HEK293 (cell line): ENCODE measurements around the gene GMPR.

Source experiments
- HOXD13 ChIP-seq: sonication (generic); formaldehyde crosslinking; IDR thresholded peaks from 2 replicates; pipeline ENCODE4 v1.8.0; 2022; ENCODE audit warnings: missing genetic modification reagents, borderline replicate concordance
- IKZF3 ChIP-seq: fragments of 450-650 bp; IDR thresholded peaks from 2 replicates; pipeline ENCODE4 v1.5.0; 2018; ENCODE audit warnings: missing biosample characterization, mild to moderate bottlenecking, missing genetic modification characterization, moderate library complexity
- KLF1 ChIP-seq: fragments of 450-650 bp; formaldehyde crosslinking; IDR thresholded peaks from 2 replicates; pipeline ENCODE4 v1.5.1; 2016; ENCODE audit warnings: missing biosample characterization, missing genetic modification characterization
- KLF16 ChIP-seq: fragments of 450-650 bp; formaldehyde crosslinking; IDR thresholded peaks from 2 replicates; pipeline ENCODE4 v1.5.1; 2017; ENCODE audit warnings: missing biosample characterization, missing genetic modification characterization
- MYNN ChIP-seq: fragments of 450-650 bp; formaldehyde crosslinking; IDR thresholded peaks from 2 replicates; pipeline ENCODE4 v1.5.1; 2016; ENCODE audit warnings: missing biosample characterization, missing genetic modification characterization, borderline replicate concordance
- RBAK ChIP-seq: fragments of 450-650 bp; formaldehyde crosslinking; IDR thresholded peaks from 2 replicates; pipeline ENCODE4 v1.5.1; 2016; ENCODE audit warnings: missing biosample characterization, missing genetic modification characterization
- SP3 ChIP-seq: fragments of 450-650 bp; formaldehyde crosslinking; IDR thresholded peaks from 2 replicates; pipeline ENCODE4 v1.5.1; 2016; ENCODE audit warnings: missing biosample characterization, missing genetic modification characterization
- TCF7L2 ChIP-seq: IDR thresholded peaks from 2 replicates; pipeline ENCODE4 v1.6.1; 2011; ENCODE audit warnings: low read depth, mild to moderate bottlenecking, inconsistent platforms, low read length, moderate library complexity, borderline replicate concordance
- ZBTB8A ChIP-seq: fragments of 450-650 bp; formaldehyde crosslinking; IDR thresholded peaks from 2 replicates; pipeline ENCODE4 v1.5.1; 2016; ENCODE audit warnings: missing biosample characterization, missing genetic modification characterization
- ZEB2 ChIP-seq: fragments of 450-650 bp; formaldehyde crosslinking; IDR thresholded peaks from 2 replicates; pipeline ENCODE4 v1.5.1; 2016; ENCODE audit warnings: missing biosample characterization, missing genetic modification characterization
- ZFHX2 ChIP-seq: fragments of 450-650 bp; formaldehyde crosslinking; conservative IDR thresholded peaks from 2 replicates; pipeline ENCODE4 v1.5.1; 2016; ENCODE audit warnings: missing biosample characterization, missing genetic modification characterization
- ZNF146 ChIP-seq: fragments of 450-650 bp; formaldehyde crosslinking; IDR thresholded peaks from 2 replicates; pipeline ENCODE4 v1.5.1; 2016; ENCODE audit warnings: missing biosample characterization, missing genetic modification characterization
- ZNF174 ChIP-seq: fragments of 450-650 bp; formaldehyde crosslinking; IDR thresholded peaks from 2 replicates; pipeline ENCODE4 v1.5.0; 2017; ENCODE audit warnings: missing biosample characterization, mild to moderate bottlenecking, missing genetic modification characterization
- ZNF175 ChIP-seq: fragments of 450-650 bp; formaldehyde crosslinking; IDR thresholded peaks from 2 replicates; pipeline ENCODE4 v1.5.1; 2016; ENCODE audit warnings: missing biosample characterization, missing genetic modification characterization
- ZNF2 ChIP-seq: fragments of 450-650 bp; formaldehyde crosslinking; IDR thresholded peaks from 2 replicates; pipeline ENCODE4 v1.5.1; 2016; ENCODE audit warnings: missing biosample characterization, missing genetic modification characterization
- ZNF202 ChIP-seq: fragments of 450-650 bp; formaldehyde crosslinking; IDR thresholded peaks from 2 replicates; pipeline ENCODE4 v1.5.1; 2016; ENCODE audit warnings: missing biosample characterization, missing genetic modification characterization, borderline replicate concordance
- ZNF24 ChIP-seq: fragments of 450-650 bp; formaldehyde crosslinking; IDR thresholded peaks from 2 replicates; pipeline ENCODE4 v1.5.1; 2016; ENCODE audit warnings: missing biosample characterization, missing genetic modification characterization
- ZNF292 ChIP-seq: fragments of 450-650 bp; formaldehyde crosslinking; IDR thresholded peaks from 2 replicates; pipeline ENCODE4 v1.5.1; 2016; ENCODE audit warnings: low read depth, missing biosample characterization, missing genetic modification characterization, borderline replicate concordance
- ZNF366 ChIP-seq: fragments of 450-650 bp; formaldehyde crosslinking; conservative IDR thresholded peaks from 2 replicates; pipeline ENCODE4 v1.5.1; 2016; ENCODE audit warnings: missing biosample characterization, missing genetic modification characterization
- ZNF423 ChIP-seq: fragments of 450-650 bp; formaldehyde crosslinking; IDR thresholded peaks from 2 replicates; pipeline ENCODE4 v1.5.1; 2016; ENCODE audit warnings: missing biosample characterization, missing genetic modification characterization
- ZNF529 ChIP-seq: fragments of 450-650 bp; formaldehyde crosslinking; IDR thresholded peaks from 2 replicates; pipeline ENCODE4 v1.5.1; 2017; ENCODE audit warnings: missing genetic modification characterization, missing biosample characterization; ENCODE audit not compliant: insufficient replicate concordance
- ZNF530 ChIP-seq: fragments of 450-650 bp; formaldehyde crosslinking; IDR thresholded peaks from 2 replicates; pipeline ENCODE4 v1.5.1; 2016; ENCODE audit warnings: low read depth, missing biosample characterization, missing genetic modification characterization
- ZNF623 ChIP-seq: fragments of 450-650 bp; formaldehyde crosslinking; IDR thresholded peaks from 2 replicates; pipeline ENCODE4 v1.5.1; 2016; ENCODE audit warnings: missing biosample characterization, missing genetic modification characterization
- ZNF626 ChIP-seq: fragments of 450-650 bp; sonication (Bioruptor Pico); formaldehyde crosslinking; IDR thresholded peaks from 2 replicates; pipeline ENCODE4 v1.5.1; 2018; ENCODE audit warnings: missing biosample characterization, missing genetic modification characterization, inconsistent platforms
- TF ChIP-seq, protein P1 (sequence below): fragments of 450-650 bp; formaldehyde crosslinking; IDR thresholded peaks from 2 replicates; pipeline ENCODE4 v1.5.1; 2016; ENCODE audit warnings: missing biosample characterization, missing genetic modification characterization
- TF ChIP-seq, protein P2 (sequence below): fragments of 450-650 bp; formaldehyde crosslinking; IDR thresholded peaks from 2 replicates; pipeline ENCODE4 v1.5.1; 2016; ENCODE audit warnings: missing biosample characterization, missing genetic modification characterization, low read depth
- TF ChIP-seq, protein P3 (sequence below): fragments of 450-650 bp; formaldehyde crosslinking; IDR thresholded peaks from 2 replicates; pipeline ENCODE4 v1.5.1; 2016; ENCODE audit warnings: missing biosample characterization, missing genetic modification characterization

GMPR gene

GRCh38 chr6:16331384-16332174 is 93.2 kb downstream of the GMPR start (continued):
- TF ChIP-seq ZNF530, result no peak
- TF ChIP-seq ZNF623 (tag by site-specific recombination), result no peak
- TF ChIP-seq ZBTB8A (tag by site-specific recombination), result no peak
- TF ChIP-seq ZNF529 (tag by site-specific recombination), result no peak
- no peak for TF ChIP-seq TCF7L2
- TF ChIP-seq ZNF2, result no peak
- no peak for TF ChIP-seq ZNF202
- TF ChIP-seq SP3, result no peak
- TF ChIP-seq, protein P1, sequence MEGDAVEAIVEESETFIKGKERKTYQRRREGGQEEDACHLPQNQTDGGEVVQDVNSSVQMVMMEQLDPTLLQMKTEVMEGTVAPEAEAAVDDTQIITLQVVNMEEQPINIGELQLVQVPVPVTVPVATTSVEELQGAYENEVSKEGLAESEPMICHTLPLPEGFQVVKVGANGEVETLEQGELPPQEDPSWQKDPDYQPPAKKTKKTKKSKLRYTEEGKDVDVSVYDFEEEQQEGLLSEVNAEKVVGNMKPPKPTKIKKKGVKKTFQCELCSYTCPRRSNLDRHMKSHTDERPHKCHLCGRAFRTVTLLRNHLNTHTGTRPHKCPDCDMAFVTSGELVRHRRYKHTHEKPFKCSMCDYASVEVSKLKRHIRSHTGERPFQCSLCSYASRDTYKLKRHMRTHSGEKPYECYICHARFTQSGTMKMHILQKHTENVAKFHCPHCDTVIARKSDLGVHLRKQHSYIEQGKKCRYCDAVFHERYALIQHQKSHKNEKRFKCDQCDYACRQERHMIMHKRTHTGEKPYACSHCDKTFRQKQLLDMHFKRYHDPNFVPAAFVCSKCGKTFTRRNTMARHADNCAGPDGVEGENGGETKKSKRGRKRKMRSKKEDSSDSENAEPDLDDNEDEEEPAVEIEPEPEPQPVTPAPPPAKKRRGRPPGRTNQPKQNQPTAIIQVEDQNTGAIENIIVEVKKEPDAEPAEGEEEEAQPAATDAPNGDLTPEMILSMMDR (tag by site-specific recombination), result peak; percentile 71
- no peak for TF ChIP-seq ZNF146
- TF ChIP-seq, protein P2, sequence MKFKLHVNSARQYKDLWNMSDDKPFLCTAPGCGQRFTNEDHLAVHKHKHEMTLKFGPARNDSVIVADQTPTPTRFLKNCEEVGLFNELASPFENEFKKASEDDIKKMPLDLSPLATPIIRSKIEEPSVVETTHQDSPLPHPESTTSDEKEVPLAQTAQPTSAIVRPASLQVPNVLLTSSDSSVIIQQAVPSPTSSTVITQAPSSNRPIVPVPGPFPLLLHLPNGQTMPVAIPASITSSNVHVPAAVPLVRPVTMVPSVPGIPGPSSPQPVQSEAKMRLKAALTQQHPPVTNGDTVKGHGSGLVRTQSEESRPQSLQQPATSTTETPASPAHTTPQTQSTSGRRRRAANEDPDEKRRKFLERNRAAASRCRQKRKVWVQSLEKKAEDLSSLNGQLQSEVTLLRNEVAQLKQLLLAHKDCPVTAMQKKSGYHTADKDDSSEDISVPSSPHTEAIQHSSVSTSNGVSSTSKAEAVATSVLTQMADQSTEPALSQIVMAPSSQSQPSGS (tag by site-specific recombination), result no peak
- no peak for TF ChIP-seq ZNF366 (tag by site-specific recombination)
- TF ChIP-seq, protein P3, sequence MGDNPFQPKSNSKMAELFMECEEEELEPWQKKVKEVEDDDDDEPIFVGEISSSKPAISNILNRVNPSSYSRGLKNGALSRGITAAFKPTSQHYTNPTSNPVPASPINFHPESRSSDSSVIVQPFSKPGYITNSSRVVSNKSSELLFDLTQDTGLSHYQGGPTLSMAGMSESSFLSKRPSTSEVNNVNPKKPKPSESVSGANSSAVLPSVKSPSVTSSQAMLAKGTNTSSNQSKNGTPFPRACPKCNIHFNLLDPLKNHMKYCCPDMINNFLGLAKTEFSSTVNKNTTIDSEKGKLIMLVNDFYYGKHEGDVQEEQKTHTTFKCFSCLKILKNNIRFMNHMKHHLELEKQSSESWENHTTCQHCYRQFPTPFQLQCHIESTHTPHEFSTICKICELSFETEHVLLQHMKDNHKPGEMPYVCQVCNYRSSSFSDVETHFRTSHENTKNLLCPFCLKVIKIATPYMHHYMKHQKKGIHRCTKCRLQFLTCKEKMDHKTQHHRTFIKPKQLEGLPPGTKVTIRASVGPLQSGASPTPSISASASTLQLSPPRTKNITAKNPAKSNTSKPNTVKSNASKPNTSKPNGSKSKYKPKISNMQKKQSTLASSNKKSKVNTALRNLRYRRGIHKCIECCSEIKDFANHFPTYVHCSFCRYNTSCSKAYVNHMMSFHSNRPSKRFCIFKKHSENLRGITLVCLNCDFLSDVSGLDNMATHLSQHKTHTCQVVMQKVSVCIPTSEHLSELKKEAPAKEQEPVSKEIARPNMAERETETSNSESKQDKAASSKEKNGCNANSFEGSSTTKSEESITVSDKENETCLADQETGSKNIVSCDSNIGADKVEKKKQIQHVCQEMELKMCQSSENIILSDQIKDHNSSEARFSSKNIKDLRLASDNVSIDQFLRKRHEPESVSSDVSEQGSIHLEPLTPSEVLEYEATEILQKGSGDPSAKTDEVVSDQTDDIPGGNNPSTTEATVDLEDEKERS (tag by site-specific recombination), result no peak
- peak; percentile 51; the same call in 1 of the 2 replicates for TF ChIP-seq IKZF3 (tag by site-specific recombination)
- no peak for TF ChIP-seq ZNF423 (tag by site-specific recombination)
- TF ChIP-seq HOXD13 (CRISPR knock-in tag), result no peak
- TF ChIP-seq MYNN (tag by site-specific recombination), result no peak
- no peak for TF ChIP-seq ZNF174 (tag by site-specific recombination)
- TF ChIP-seq ZNF626 (tag by site-specific recombination), result no peak
- no peak for TF ChIP-seq RBAK
- no peak for TF ChIP-seq ZNF175 (tag by site-specific recombination)
- TF ChIP-seq ZNF292 (tag by site-specific recombination), result no peak
- TF ChIP-seq KLF1 (tag by site-specific recombination), result no peak
- peak; percentile 12; the same call in 1 of the 2 replicates for TF ChIP-seq ZEB2 (tag by site-specific recombination)
- TF ChIP-seq KLF16, result no peak
- TF ChIP-seq ZNF24 (tag by site-specific recombination), result no peak
- peak; percentile 36; the same call in 1 of the 2 replicates for TF ChIP-seq ZFHX2 (tag by site-specific recombination)
- TF ChIP-seq, all 188 proteins: peak for 10
